GM12801 (cell line): Measurements from ENCODE around the gene PRKCQ.

Source experiments
- CTCF ChIP-seq: IDR thresholded peaks from one replicate; pipeline ENCODE4 v1.5.1; 2011; ENCODE audit warnings: control low read depth; ENCODE audit not compliant: insufficient read length; ENCODE audit errors: extremely low read depth

PRKCQ gene

GRCh38 chr10:6615971-6616370 is 35.9 kb upstream of the PRKCQ start:
- TF ChIP-seq CTCF, result no peak

GRCh38 chr10:6612371-6612770 is 32.3 kb upstream of the PRKCQ start:
- TF ChIP-seq CTCF, result no peak

GRCh38 chr10:6610647-6611046 is 30.6 kb upstream of the PRKCQ start:
- no peak for TF ChIP-seq CTCF

GRCh38 chr10:6609625-6610024 is 29.5 kb upstream of the PRKCQ start:
- no peak for TF ChIP-seq CTCF

- no peak for TF ChIP-seq CTCF
Observed at GRCh38 chr10:6607778-6608177, 27.7 kb upstream of the PRKCQ start.

- no peak for TF ChIP-seq CTCF
Observed at GRCh38 chr10:6607182-6607581, 27.1 kb upstream of the PRKCQ start.

- TF ChIP-seq CTCF, result no peak
Observed at GRCh38 chr10:6603142-6604125, 23.4 kb upstream of the PRKCQ start.
